Pulmonary artery endothelial cell (primary cell): ENCODE measurements around the gene PRSS23. TPM values are rescaled to one million over a fixed set of nuclear protein-coding genes. Genes with fewer than 3 reads are reported as not detected.
"Not testable (repeated sequence)": the region's sequence is repeated elsewhere in the genome, so short reads cannot be mapped to it uniquely, and the experiment has no call there.

ENCODE experiments used
- DNase-seq: peaks from one replicate; pipeline ENCODE4 v3.0.0-alpha.2; 2011; ENCODE audit warnings: low read depth, low spot score
- total RNA-seq: library from RNA; depleted of rRNA; stranded (reverse); fragments of >200 nt; gene quantifications from 2 replicates; pipeline ENCODE4 v1.2.3, GENCODE V29; 2014

PRSS23 gene
- total RNA-seq, 1 donor from 2014 or later, result 600 TPM

DNA sequence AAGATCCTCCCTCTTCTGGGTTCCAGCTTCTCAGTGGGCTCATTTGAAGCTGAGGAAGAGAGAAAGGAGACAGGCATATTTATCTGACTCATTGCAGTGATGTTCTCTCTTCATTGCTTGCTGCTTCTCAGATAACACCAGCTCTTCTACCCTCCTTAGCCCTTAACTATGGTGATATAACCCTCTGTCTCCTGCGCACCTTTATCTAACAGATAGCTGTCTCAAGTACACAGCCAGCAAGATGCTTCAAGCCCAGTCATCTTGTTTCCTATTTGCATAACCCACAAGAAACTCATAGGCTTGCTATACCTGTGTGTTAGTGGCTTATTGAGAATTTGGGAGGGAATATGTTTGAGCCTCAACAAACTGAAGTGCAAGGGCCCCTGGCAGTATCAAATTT, 12.6 kb downstream of the PRSS23 start:
- DNase-seq, result no peak

DNA sequence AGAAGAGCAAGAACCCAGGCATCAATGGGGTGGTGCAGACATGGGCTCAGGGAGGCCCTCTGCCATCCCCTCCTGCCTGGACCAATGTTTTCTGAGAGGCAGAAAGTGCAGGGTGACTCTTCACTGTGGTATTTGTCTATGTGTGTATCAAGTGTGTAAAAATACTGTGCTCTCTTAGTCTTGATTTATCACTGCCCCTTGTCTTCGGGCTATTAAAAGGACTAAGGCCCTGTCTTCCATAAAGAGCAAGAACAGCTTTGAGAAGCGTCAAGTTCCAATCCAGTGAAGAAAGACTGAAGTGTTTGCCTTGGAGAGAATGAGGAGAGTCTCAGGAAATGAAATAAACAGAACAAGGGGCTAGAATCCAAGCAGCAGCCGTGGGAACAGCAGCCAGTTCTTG, 14.4 kb downstream of the PRSS23 start:
- DNase-seq, result no peak

DNA sequence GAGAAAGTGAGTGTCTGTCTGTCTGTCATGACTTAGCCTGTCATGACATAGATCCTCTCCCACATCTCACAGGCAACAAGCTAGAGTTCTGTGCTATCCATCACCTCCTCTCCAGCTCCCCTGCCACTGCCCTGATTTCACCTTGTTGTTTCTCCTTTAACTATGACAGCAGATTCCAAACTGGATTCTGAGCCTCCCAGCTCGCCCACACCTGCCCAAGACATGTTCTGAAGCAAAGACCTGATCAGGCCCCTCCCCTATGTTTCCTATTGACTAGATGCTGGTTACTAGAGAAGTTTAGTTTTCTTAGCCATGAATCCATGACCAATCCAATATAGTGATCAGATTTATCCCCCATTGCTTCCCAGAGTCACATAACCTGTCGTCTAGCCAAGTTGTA, 15.4 kb downstream of the PRSS23 start:
- no peak for DNase-seq

DNA sequence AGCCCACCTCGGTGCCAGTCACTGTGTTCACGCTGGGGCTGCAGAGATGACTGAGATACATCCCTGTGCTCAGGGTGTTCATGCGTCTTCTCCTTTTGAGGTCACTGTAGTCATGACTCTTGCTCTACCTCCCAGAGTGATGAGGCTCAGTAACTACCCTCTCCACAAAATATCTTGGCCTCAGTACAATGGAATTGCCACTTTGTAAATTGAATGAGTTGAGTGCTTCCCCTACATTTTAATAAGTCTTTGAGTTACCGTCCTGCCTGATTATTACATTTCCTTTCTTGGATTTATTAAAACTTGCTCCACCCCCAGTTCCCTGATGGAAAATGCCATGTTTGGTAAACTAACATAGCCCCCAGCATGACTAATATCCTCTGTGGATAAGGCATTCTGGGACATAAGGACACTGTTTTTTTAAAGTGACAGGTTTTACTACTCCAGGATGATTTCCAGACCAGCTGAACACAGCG, 15.9 kb downstream of the PRSS23 start:
- DNase-seq, result peak; percentile 76

DNA sequence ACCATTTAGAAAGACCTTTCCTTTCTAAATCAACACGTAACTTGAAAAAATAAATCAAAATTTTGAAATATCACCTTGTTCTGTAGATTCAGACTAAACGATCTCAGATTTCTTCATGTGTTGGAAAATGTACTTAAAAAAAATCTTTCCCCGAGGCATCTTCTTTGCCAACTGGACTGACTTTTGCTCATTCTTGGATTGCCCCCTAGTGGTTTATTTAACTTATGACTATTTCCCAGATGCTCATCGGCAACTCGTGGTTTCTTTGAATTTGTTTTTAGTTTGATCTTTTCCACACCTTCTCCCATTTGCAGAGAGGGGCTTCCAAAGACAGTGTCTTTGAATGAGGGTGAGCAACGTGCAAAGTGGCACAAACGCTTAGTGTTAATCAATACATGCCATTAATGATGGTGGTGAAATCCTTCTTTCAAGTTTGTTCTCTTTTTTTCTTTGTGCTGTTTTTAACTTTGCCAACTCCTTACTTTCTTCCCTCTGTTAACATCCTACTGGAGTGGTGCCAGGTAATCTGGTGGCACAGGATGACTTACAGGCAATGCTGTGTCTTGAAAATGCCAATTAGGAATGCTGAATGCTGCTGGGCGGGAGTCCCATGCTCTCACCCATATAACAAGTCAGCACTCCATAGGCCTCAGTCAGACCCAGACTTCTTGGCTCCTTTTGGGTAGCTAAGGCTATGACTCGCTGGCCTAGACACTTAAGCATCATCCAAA, 18.3 kb downstream of the PRSS23 start:
- peak; percentile 49 for DNase-seq

DNA sequence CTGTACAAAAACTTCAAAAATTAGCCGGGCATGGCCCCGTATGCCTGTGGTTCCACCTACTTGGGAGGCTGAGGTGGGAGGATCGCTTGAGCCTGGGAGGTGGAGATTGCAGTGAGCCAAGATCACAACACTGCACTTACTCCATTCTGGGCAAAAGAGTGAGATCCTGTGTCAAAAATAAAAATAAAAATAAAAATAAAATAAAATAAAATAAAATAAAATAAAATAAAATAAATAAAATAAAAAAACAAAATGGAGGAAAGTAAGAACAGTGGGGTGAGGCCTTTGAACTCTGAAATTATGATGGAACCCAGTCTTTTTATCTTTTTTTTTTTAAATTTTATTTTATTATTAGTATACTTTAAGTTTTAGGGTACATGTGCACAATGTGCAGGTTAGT, 23.8 kb downstream of the PRSS23 start:
- DNase-seq, result not testable (repeated sequence)

DNA sequence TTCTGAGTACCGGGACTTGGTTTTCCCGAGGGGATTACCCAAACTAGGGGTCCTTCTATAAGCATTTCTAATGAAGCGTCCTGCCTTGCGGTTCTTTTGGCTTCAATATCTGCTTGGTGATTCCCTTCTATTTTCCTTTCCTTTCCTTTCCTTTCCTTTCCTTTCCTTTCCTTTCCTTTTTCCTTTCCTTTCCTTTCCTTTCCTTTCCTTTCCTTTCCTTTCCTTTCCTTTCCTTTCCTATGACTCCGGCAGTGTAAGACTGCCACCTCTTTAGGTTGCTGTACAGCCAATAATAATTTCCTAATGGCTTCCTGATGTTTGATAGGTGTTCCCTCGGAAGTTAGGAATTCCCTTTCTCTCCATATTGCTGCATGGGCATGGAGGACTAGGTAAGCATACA, 34.0 kb downstream of the PRSS23 start:
- DNase-seq, result not testable (repeated sequence)

DNA sequence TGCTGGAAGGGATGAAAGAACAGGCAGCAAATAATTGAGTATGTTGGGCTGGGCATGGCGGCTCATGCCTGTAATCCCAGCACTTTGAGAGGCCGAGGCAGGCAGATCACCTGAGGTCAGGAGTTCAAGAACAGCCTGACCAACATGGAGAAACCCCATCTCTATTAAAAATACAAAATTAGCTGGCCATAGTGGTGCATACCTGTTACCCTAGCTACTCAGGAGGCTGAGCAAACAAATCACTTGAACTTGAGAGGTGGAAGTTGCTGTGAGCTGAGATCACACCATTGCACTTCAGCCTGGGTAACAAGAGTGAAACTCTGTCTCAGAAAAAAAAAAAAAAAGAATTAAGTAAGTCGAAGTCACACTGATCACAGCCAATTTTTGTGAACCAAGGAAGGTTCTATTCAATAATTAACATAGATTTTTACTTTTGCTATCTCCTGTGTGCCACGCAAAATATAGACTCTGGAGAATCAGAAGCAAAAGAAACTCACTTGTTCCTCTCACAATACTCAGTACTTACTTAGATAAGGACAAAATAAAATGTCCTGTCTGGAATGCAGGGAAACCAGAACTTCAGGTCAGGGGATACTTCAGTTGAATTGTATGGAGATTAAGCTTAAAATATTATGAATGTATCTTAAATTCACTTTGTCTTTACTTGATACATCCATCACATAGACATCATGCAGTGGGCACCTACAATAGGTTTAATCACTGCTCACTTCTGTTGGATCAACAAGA, 44.6 kb downstream of the PRSS23 start:
- DNase-seq, result not testable (repeated sequence)

DNA sequence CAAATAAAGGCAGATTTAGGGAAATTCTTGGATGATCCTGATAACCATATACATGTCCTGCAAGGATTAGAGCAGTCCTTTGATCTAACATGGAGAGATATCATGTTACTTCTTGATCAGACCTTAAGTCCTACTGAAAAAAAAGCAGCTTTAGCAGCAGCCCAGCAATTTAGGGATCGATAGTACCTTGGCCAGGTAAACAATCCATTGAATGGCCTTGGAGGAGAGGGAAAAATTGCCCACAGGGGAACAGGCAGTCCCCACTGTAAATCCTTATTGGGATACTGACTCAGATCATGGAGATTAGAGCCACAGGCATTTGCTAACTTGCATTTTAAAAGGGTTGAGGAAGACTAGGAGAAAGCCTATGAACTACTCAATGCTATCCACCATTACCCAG, 47.8 kb downstream of the PRSS23 start:
- DNase-seq, result no peak

DNA sequence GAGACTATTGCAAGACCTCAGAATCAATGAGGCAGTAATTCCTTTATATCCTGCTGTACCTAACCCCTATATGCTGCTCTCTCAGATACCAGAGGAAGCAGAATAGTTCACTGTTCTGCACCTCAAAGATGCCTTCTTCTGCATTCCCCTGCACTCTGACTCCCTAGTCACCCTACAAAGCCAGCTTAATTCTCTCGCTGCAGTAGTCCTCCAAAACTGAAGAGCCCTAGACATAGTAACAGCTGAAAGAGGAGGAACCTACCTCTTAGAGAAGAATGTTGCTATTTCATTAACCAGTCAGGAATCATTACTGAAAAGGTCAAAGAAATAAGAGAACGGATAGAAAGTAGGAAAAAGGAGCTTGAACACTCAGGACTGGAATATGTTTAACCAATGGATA, 49.3 kb downstream of the PRSS23 start:
- no peak for DNase-seq

Other genes with a start within 250 kb of the PRSS23 start
- gene ME3, start 127.9 kb upstream of the PRSS23 start, total RNA-seq, result 53.4 and 67.7 TPM in 2 replicates
- 167 and 199 TPM in 2 replicates for gene FZD4, start 154.9 kb downstream of the PRSS23 start, total RNA-seq
- gene TMEM135, start 237.4 kb downstream of the PRSS23 start, total RNA-seq, result 15.8 and 21.1 TPM in 2 replicates